ENCODE data around the gene FYN. TPM values are rescaled to one million over a fixed set of nuclear protein-coding genes. Genes with fewer than 3 reads are reported as not detected.
"Not testable (repeated sequence)": the region's sequence is repeated elsewhere in the genome, so short reads cannot be mapped to it uniquely, and the experiment has no call there.

Gene FYN
- total RNA-seq: 100 to 1,000 TPM; 236 to 244 TPM

GRCh38 chr6:111873178-111874024 is at the start of gene FYN:
TSS of gene FYN (minus strand) at chr6:111873452. CDS start at chr6:111720051, 153,401 bp downstream.
- intact Hi-C loops (cut with micrococcal nuclease): loop anchor here (1.0 to 5.0 kb wide), 13 partner anchors 8 to 1056 kb away; partner anchors contain the start of genes CDK19, FAM229B, GTF3C6 and REV3L
- H3K27ac Mint-ChIP-seq: peak within 1 kb of the TSS; percentile 97
- H3K9me3 Mint-ChIP-seq: no peaks in the 10 kb centered on the region
- peaks cover 21% of the 10 kb centered on the region for H3K36me3 Mint-ChIP-seq (ENCODE audit: low read depth)
- H3K27me3 Mint-ChIP-seq (ENCODE audit: low read depth): no peaks in the 10 kb centered on the region
- peaks cover 32% of the 10 kb centered on the region for H3K4me1 Mint-ChIP-seq (ENCODE audit: low read depth)
- peak; percentile 99 for DNase-seq
- peak within 1 kb of the TSS; percentile 96 for H3K4me3 Mint-ChIP-seq
- CTCF ChIA-PET: interaction anchor here (0.6 to 1.7 kb wide), 12 partner anchors 68 to 163 kb away, joined by 3 to 14 read pairs (median 3); no protein-coding TSS in a partner anchor

- no peak overlapping the region for H3K4me3 Mint-ChIP-seq
- no peak for DNase-seq
- no peaks in the 10 kb centered on the region for H3K27me3 Mint-ChIP-seq (ENCODE audit: low read depth)
- intact Hi-C loops (cut with micrococcal nuclease): loop anchor here (2.0 kb wide), 1 partner anchor 74 kb away; no protein-coding TSS in a partner anchor
- no peaks in the 10 kb centered on the region for H3K36me3 Mint-ChIP-seq (ENCODE audit: low read depth)
- no peak overlapping the region for H3K27ac Mint-ChIP-seq
- peaks cover 33% of the 10 kb centered on the region for H3K4me1 Mint-ChIP-seq (ENCODE audit: low read depth)
- CTCF ChIA-PET: interaction anchor here (0.6 to 1.4 kb wide), 4 partner anchors 33 to 133 kb away, joined by 3 to 6 read pairs (median 4); no protein-coding TSS in a partner anchor
- H3K9me3 Mint-ChIP-seq: no peaks in the 10 kb centered on the region
Observed at GRCh38 chr6:111922454-111923297, 49.4 kb upstream of the FYN start.

GRCh38 chr6:111921103-111921502 is 47.9 kb upstream of the FYN start:
- Mint-ChIP-seq H3K27me3 (ENCODE audit: low read depth) (no peaks in the 10 kb centered on the region), H3K4me1 (ENCODE audit: low read depth) (peaks cover 32% of the 10 kb centered on the region), H3K9me3 (no peaks in the 10 kb centered on the region), H3K27ac (no peak overlapping the region), H3K36me3 (ENCODE audit: low read depth) (no peaks in the 10 kb centered on the region), H3K4me3 (no peak overlapping the region)
- no peak for DNase-seq
- CTCF ChIA-PET: interaction anchor here (1.4 kb wide), 1 partner anchor 52 kb away, joined by 6 read pairs; no protein-coding TSS in a partner anchor
- intact Hi-C loops (cut with micrococcal nuclease): no loop called here

GRCh38 chr6:111920578-111920977 is 47.3 kb upstream of the FYN start:
- Mint-ChIP-seq H3K4me3 (no peak overlapping the region), H3K27me3 (ENCODE audit: low read depth) (no peaks in the 10 kb centered on the region), H3K4me1 (ENCODE audit: low read depth) (peaks cover 31% of the 10 kb centered on the region), H3K36me3 (ENCODE audit: low read depth) (no peaks in the 10 kb centered on the region), H3K9me3 (no peaks in the 10 kb centered on the region), H3K27ac (no peak overlapping the region)
- CTCF ChIA-PET: no interaction called here
- intact Hi-C loops (cut with micrococcal nuclease): no loop called here
- DNase-seq: no peak

GRCh38 chr6:111918825-111919224 is 45.6 kb upstream of the FYN start:
- peak; percentile 9 for DNase-seq
- H3K27ac Mint-ChIP-seq: no peak overlapping the region
- peaks cover 16% of the 10 kb centered on the region for H3K4me1 Mint-ChIP-seq (ENCODE audit: low read depth)
- no peaks in the 10 kb centered on the region for H3K9me3 Mint-ChIP-seq
- no peaks in the 10 kb centered on the region for H3K27me3 Mint-ChIP-seq (ENCODE audit: low read depth)
- H3K36me3 Mint-ChIP-seq (ENCODE audit: low read depth): no peaks in the 10 kb centered on the region
- no peak overlapping the region for H3K4me3 Mint-ChIP-seq
- intact Hi-C loops (cut with micrococcal nuclease): no loop called here
- CTCF ChIA-PET: no interaction called here

- intact Hi-C loops (cut with micrococcal nuclease): no loop called here
- Mint-ChIP-seq H3K9me3 (no peaks in the 10 kb centered on the region), H3K27me3 (ENCODE audit: low read depth) (no peaks in the 10 kb centered on the region), H3K36me3 (ENCODE audit: low read depth) (no peaks in the 10 kb centered on the region), H3K4me3 (no peak overlapping the region), H3K4me1 (ENCODE audit: low read depth) (peaks cover 3% of the 10 kb centered on the region), H3K27ac (no peak overlapping the region)
- DNase-seq: no peak
- CTCF ChIA-PET: no interaction called here
Observed at GRCh38 chr6:111916747-111917146, 43.5 kb upstream of the FYN start.

GRCh38 chr6:111914617-111915016 is 41.4 kb upstream of the FYN start:
- peaks cover 8% of the 10 kb centered on the region for H3K4me1 Mint-ChIP-seq (ENCODE audit: low read depth)
- no peak for DNase-seq
- H3K9me3 Mint-ChIP-seq: no peaks in the 10 kb centered on the region
- intact Hi-C loops (cut with micrococcal nuclease): no loop called here
- no peak overlapping the region for H3K27ac Mint-ChIP-seq
- H3K36me3 Mint-ChIP-seq (ENCODE audit: low read depth): no peaks in the 10 kb centered on the region
- H3K4me3 Mint-ChIP-seq: no peak overlapping the region
- CTCF ChIA-PET: no interaction called here
- H3K27me3 Mint-ChIP-seq (ENCODE audit: low read depth): no peaks in the 10 kb centered on the region

- peaks cover 1% of the 10 kb centered on the region for H3K9me3 Mint-ChIP-seq
- intact Hi-C loops (cut with micrococcal nuclease): no loop called here
- peaks cover 8% of the 10 kb centered on the region for H3K4me1 Mint-ChIP-seq (ENCODE audit: low read depth)
- CTCF ChIA-PET: interaction anchor here (1.2 kb wide), 1 partner anchor 14 kb away, joined by 3 read pairs; no protein-coding TSS in a partner anchor
- no peak overlapping the region for H3K4me3 Mint-ChIP-seq
- peak; percentile 39 for DNase-seq
- no peak overlapping the region for H3K27ac Mint-ChIP-seq
- no peaks in the 10 kb centered on the region for H3K36me3 Mint-ChIP-seq (ENCODE audit: low read depth)
- H3K27me3 Mint-ChIP-seq (ENCODE audit: low read depth): no peaks in the 10 kb centered on the region
Observed at GRCh38 chr6:111912904-111913303, 39.7 kb upstream of the FYN start.

GRCh38 chr6:111911428-111911827 is 38.2 kb upstream of the FYN start:
- H3K36me3 Mint-ChIP-seq (ENCODE audit: low read depth): no peaks in the 10 kb centered on the region
- no peak overlapping the region for H3K4me3 Mint-ChIP-seq
- CTCF ChIA-PET: interaction anchor here (0.6 to 0.9 kb wide), 4 partner anchors 13 to 198 kb away, joined by 3 to 4 read pairs (median 3); no protein-coding TSS in a partner anchor

GRCh38 chr6:111909238-111909637 is 36.0 kb upstream of the FYN start:
- CTCF ChIA-PET: no interaction called here
- H3K36me3 Mint-ChIP-seq (ENCODE audit: low read depth): no peaks in the 10 kb centered on the region
- peaks cover 8% of the 10 kb centered on the region for H3K4me1 Mint-ChIP-seq (ENCODE audit: low read depth)
- H3K27ac Mint-ChIP-seq: no peak overlapping the region
- no peak overlapping the region for H3K4me3 Mint-ChIP-seq
- H3K9me3 Mint-ChIP-seq: peaks cover 3% of the 10 kb centered on the region
- intact Hi-C loops (cut with micrococcal nuclease): no loop called here
- DNase-seq: no peak
- H3K27me3 Mint-ChIP-seq (ENCODE audit: low read depth): no peaks in the 10 kb centered on the region

More at GRCh38 chr6:111911428-111911827, 38.2 kb upstream of the FYN start:
- intact Hi-C loops (cut with micrococcal nuclease): no loop called here
- Mint-ChIP-seq H3K9me3 (peaks cover 3% of the 10 kb centered on the region), H3K27me3 (ENCODE audit: low read depth) (no peaks in the 10 kb centered on the region), H3K4me1 (ENCODE audit: low read depth) (peaks cover 8% of the 10 kb centered on the region), H3K27ac (no peak overlapping the region)
- DNase-seq: no peak

GRCh38 chr6:111908365-111908764 is 35.1 kb upstream of the FYN start:
- CTCF ChIA-PET; H3K27ac Mint-ChIP-seq; H3K27me3 Mint-ChIP-seq (ENCODE audit: low read depth); H3K4me3 Mint-ChIP-seq; intact Hi-C loops (cut with micrococcal nuclease); DNase-seq; H3K9me3 Mint-ChIP-seq; H3K36me3 Mint-ChIP-seq (ENCODE audit: low read depth); H3K4me1 Mint-ChIP-seq (ENCODE audit: low read depth): not testable (repeated sequence)

GRCh38 chr6:111900735-111901134 is 27.5 kb upstream of the FYN start:
- Mint-ChIP-seq H3K4me1 (ENCODE audit: low read depth) (no peaks in the 10 kb centered on the region), H3K27ac (no peak overlapping the region), H3K4me3 (no peak overlapping the region), H3K27me3 (ENCODE audit: low read depth) (no peaks in the 10 kb centered on the region), H3K36me3 (ENCODE audit: low read depth) (no peaks in the 10 kb centered on the region), H3K9me3 (no peaks in the 10 kb centered on the region)
- intact Hi-C loops (cut with micrococcal nuclease): no loop called here
- no peak for DNase-seq
- CTCF ChIA-PET: no interaction called here
